SK-N-SH (cell line): Measurements from ENCODE around the gene SMC1A. TPM values are rescaled to one million over a fixed set of nuclear protein-coding genes. Genes with fewer than 3 reads are reported as not detected.

Source experiments
- CTCF ChIA-PET: fragments of 300-600, 350-600 bp; formaldehyde crosslinking; extraction: SDS; loops from one replicate; lab custom pipeline; 2021; lab: Yijun Ruan, JAX
- POLR2A ChIA-PET: fragments of 350-600 bp; sonication (Branson Sonifier 250); formaldehyde crosslinking; extraction: SDS; loops from one replicate; lab custom pipeline; 2020; ENCODE audit warnings: antibody characterized with exemption, inconsistent platforms; lab: Yijun Ruan, JAX
- DNase-seq: peaks from one replicate; pipeline ENCODE4 v3.0.0; 2012
- H2AFZ ChIP-seq: fragments of 200-600 bp; sonication (generic); 2 replicates; pipeline ENCODE4 v1.8.1; 2016; ENCODE audit warnings: antibody characterized with exemption, mild to moderate bottlenecking, low read depth
- H3F3A ChIP-seq: fragments of 200-600 bp; sonication (generic); replicated peaks from 2 replicates; pipeline ENCODE3; 2016; ENCODE audit warnings: antibody characterized with exemption, mild to moderate bottlenecking; ENCODE audit not compliant: insufficient read depth
- H3K27ac ChIP-seq, 2 experiments: fragments of 200-500 bp in 1 of 2; fragments of 200-600 bp in 1 of 2; sonication (Bioruptor generic) in 1 of 2; sonication (generic), shearing (Covaris generic) in 1 of 2; 2 replicates each; pipeline versions ENCODE4 v1.5.1 to v1.6.1; 2014 to 2016; ENCODE audit warnings: low read depth in 2 of 2, inconsistent platforms in 1 of 2, low read length in 1 of 2, mild to moderate bottlenecking in 1 of 2, mixed read lengths in 1 of 2
- H3K27me3 ChIP-seq: fragments of 200-600 bp; sonication (generic), shearing (Covaris generic); 2 replicates; pipeline ENCODE4 v1.6.1; 2016; ENCODE audit warnings: mixed run types; ENCODE audit not compliant: insufficient read depth
- H3K36me3 ChIP-seq, 2 experiments: fragments of 200-500 bp in 1 of 2; fragments of 200-600 bp in 1 of 2; sonication (Bioruptor generic) in 1 of 2; sonication (generic) in 1 of 2; replicated peaks in 1 of 2; 2 replicates each; pipeline versions ENCODE3 to v1.5.1; 2014 to 2016; ENCODE audit warnings: low read length in 1 of 2, mild to moderate bottlenecking in 1 of 2; ENCODE audit not compliant: insufficient read depth in 2 of 2, control insufficient read depth in 1 of 2
- H3K4me1 ChIP-seq, 2 experiments: fragments of 200-500 bp in 1 of 2; fragments of 200-600 bp in 1 of 2; sonication (Bioruptor generic) in 1 of 2; sonication (generic), shearing (Covaris generic) in 1 of 2; 2 replicates each; pipeline versions ENCODE4 v1.5.1 to v1.6.1; 2014 to 2016; ENCODE audit warnings: low read depth in 1 of 2, low read length in 1 of 2, mixed run types in 1 of 2; ENCODE audit not compliant: insufficient read depth in 2 of 2, control insufficient read depth in 1 of 2
- H3K4me2 ChIP-seq: fragments of 200-600 bp; sonication (generic), shearing (Covaris generic); 2 replicates; pipeline ENCODE4 v1.6.1; 2017; ENCODE audit warnings: mixed run types
- H3K4me3 ChIP-seq, 2 experiments: fragments of 200-500 bp in 1 of 2; fragments of 200-600 bp in 1 of 2; sonication (Bioruptor generic) in 1 of 2; sonication (generic), shearing (Covaris generic) in 1 of 2; 2 replicates each; pipeline versions ENCODE4 v1.5.1 to v1.8.1; 2014 to 2016; ENCODE audit warnings: low read depth in 2 of 2, inconsistent platforms in 1 of 2, low read length in 1 of 2, mild to moderate bottlenecking in 1 of 2, mixed read lengths in 1 of 2, moderate library complexity in 1 of 2
- H3K79me2 ChIP-seq: fragments of 200-600 bp; sonication (generic); 2 replicates; pipeline ENCODE4 v1.8.1; 2017; ENCODE audit warnings: mild to moderate bottlenecking; ENCODE audit not compliant: insufficient read depth
- H3K9ac ChIP-seq: fragments of 200-600 bp; sonication (generic); 2 replicates; pipeline ENCODE4 v1.6.1; 2017; ENCODE audit warnings: mixed run types
- H3K9me2 ChIP-seq: fragments of 200-600 bp; sonication (generic); 2 replicates; pipeline ENCODE4 v1.6.1; 2017; ENCODE audit warnings: mixed run types
- H3K9me3 ChIP-seq: fragments of 200-600 bp; sonication (generic); 2 replicates; pipeline ENCODE4 v1.6.1; 2017; ENCODE audit warnings: mixed run types, mild to moderate bottlenecking, moderate library complexity
- H4K20me1 ChIP-seq: fragments of 200-600 bp; sonication (generic); 2 replicates; pipeline ENCODE4 v1.6.1; 2017; ENCODE audit warnings: mild to moderate bottlenecking, mixed run types; ENCODE audit not compliant: insufficient read depth
- CHD2 ChIP-seq: fragments of 150-350 bp; IDR thresholded peaks from 2 replicates; pipeline ENCODE4 v1.6.1; 2018; ENCODE audit warnings: low read length; ENCODE audit not compliant: partially characterized antibody
- CTCF ChIP-seq: fragments of 200-600 bp; sonication (generic); IDR thresholded peaks from 2 replicates; pipeline ENCODE4 v1.6.1; 2017; ENCODE audit warnings: antibody characterized with exemption, mild to moderate bottlenecking, moderate library complexity
- ELF1 ChIP-seq: IDR thresholded peaks from 2 replicates; pipeline ENCODE4 v1.4.0; 2012
- FOXJ3 ChIP-seq: sonication (generic); formaldehyde crosslinking; IDR thresholded peaks from 2 replicates; pipeline ENCODE4 v1.5.1; 2020; ENCODE audit warnings: mild to moderate bottlenecking, missing genetic modification reagents
- GABPA ChIP-seq: IDR thresholded peaks from 2 replicates; pipeline ENCODE4 v1.4.0; 2012; ENCODE audit warnings: low read depth, mild to moderate bottlenecking
- JUND ChIP-seq: IDR thresholded peaks from 2 replicates; pipeline ENCODE4 v1.4.0; 2012
- MAX ChIP-seq: IDR thresholded peaks from 2 replicates; pipeline ENCODE4 v1.4.0; 2012; ENCODE audit warnings: low read depth
- MXI1 ChIP-seq: IDR thresholded peaks from 2 replicates; pipeline ENCODE4 v1.6.1; 2012; ENCODE audit warnings: mild to moderate bottlenecking, low read depth, low read length, improper control_type of control experiment
- NRF1 ChIP-seq: IDR thresholded peaks from 2 replicates; pipeline ENCODE4 v1.6.1; 2012; ENCODE audit warnings: low read depth, mild to moderate bottlenecking, low read length
- POLR2AphosphoS5 ChIP-seq: IDR thresholded peaks from 2 replicates; pipeline ENCODE4 v1.6.1; 2012; ENCODE audit warnings: low read depth, low read length
- RAD21 ChIP-seq: IDR thresholded peaks from 2 replicates; pipeline ENCODE4 v1.6.1; 2012; ENCODE audit warnings: mild to moderate bottlenecking, low read length
- REST ChIP-seq: IDR thresholded peaks from 2 replicates; pipeline ENCODE4 v1.6.1; 2012; ENCODE audit warnings: mild to moderate bottlenecking, low read depth, low read length, moderate library complexity
- RFX5 ChIP-seq: IDR thresholded peaks from 2 replicates; pipeline ENCODE4 v1.6.1; 2012; ENCODE audit warnings: mild to moderate bottlenecking, improper control_type of control experiment, low read length
- SMC3 ChIP-seq: IDR thresholded peaks from 2 replicates; pipeline ENCODE4 v1.6.1; 2012; ENCODE audit warnings: low read depth, low read length, improper control_type of control experiment
- TEAD4 ChIP-seq: IDR thresholded peaks from 2 replicates; pipeline ENCODE4 v1.4.0; 2012; ENCODE audit warnings: mild to moderate bottlenecking, borderline replicate concordance; ENCODE audit not compliant: insufficient read depth
- YY1 ChIP-seq: IDR thresholded peaks from 2 replicates; pipeline ENCODE4 v1.4.0; 2012; ENCODE audit warnings: low read depth, mild to moderate bottlenecking
- ZBTB33 ChIP-seq: IDR thresholded peaks from 2 replicates; pipeline ENCODE4 v1.4.0; 2012; ENCODE audit warnings: low read depth, borderline replicate concordance
- WGBS: methylation state at CpG from one replicate; pipeline ENCODE4 v1.1.6; 2017; ENCODE audit warnings: low lambda C conversion rate; 5-methylcytosine and 5-hydroxymethylcytosine counted together
- polyA plus RNA-seq, 3 experiments: library from polyadenylated mRNA; depleted of rRNA; stranded (reverse); fragments of >200 nt; gene quantifications; 2 replicates each; pipeline ENCODE4 v1.2.3, GENCODE V29; 2012

Gene SMC1A
- polyA plus RNA-seq, 1 of the 3 experiments (the other 2 are of a cell fraction): 34.6 TPM

GRCh38 chrX:53435997-53436396 is 13.5 kb upstream of the SMC1A start:
- TF ChIP-seq SMC3: peak; percentile 86
- peak; percentile 85 for TF ChIP-seq CTCF
- TF ChIP-seq MXI1: peak; percentile 60; the same call in 1 of the 2 replicates
- TF ChIP-seq JUND: no peak
- no peak for TF ChIP-seq ELF1
- TF ChIP-seq FOXJ3 (CRISPR knock-in tag): no peak
- TF ChIP-seq RAD21: peak; percentile 73
- no peak overlapping the region for H3K4me2 ChIP-seq
- H3K4me1 ChIP-seq: peaks cover 4 to 9% of the 10 kb centered on the region in 2 experiments; a peak in 1 of 4 replicates
- H3K79me2 ChIP-seq: peaks cover 17% of the 10 kb centered on the region
- H3K36me3 ChIP-seq: peaks cover 0 to 13% of the 10 kb centered on the region in 2 experiments
- peaks cover 17% of the 10 kb centered on the region; the same call in 1 of the 2 replicates for H3K27me3 ChIP-seq
- no peaks in the 10 kb centered on the region for H4K20me1 ChIP-seq
- H3K9ac ChIP-seq: no peak overlapping the region
- POLR2A ChIA-PET: no interaction called here
- H3K9me3 ChIP-seq: no peaks in the 10 kb centered on the region
- DNase-seq: peak; percentile 84
- WGBS: 6% methylated on average over 4 of the region's 4 CpGs
- no peaks in the 10 kb centered on the region for H3F3A ChIP-seq
- no peak overlapping the region; a peak in 1 of 4 replicates for H3K4me3 ChIP-seq
- H2AFZ ChIP-seq: no peak overlapping the region
- H3K9me2 ChIP-seq: no peaks in the 10 kb centered on the region
- H3K27ac ChIP-seq: no peak overlapping the region
- CTCF ChIA-PET: interaction anchor here (0.7 to 3.9 kb wide), 19 partner anchors 8 to 157 kb away, joined by 3 to 50 read pairs (median 5); partner anchors contain the start of genes RIBC1 and SMC1A

GRCh38 chrX:53433651-53434639 is 11.5 kb upstream of the SMC1A start, which contains the start of gene HSD17B10:
Gene HSD17B10, minus strand, starts transcription at chrX:53434370. Its CDS starts 25 bp downstream, at chrX:53434345.
- H3K4me3 ChIP-seq: peak within 1 kb of the TSS; percentile 97 to 98
- H3K9me3 ChIP-seq: no peaks in the 10 kb centered on the region
- ChIA-PET CTCF (interaction anchor here (0.7 to 3.9 kb wide), 7 partner anchors 11 to 181 kb away, joined by 3 to 50 read pairs (median 5); partner anchors contain the start of genes RIBC1 and SMC1A), POLR2A (interaction anchor here (1.0 kb wide), 1 partner anchor 12 kb away, joined by 6 read pairs; the partner anchor contains the start of genes RIBC1 and SMC1A)
- peaks cover 4 to 9% of the 10 kb centered on the region in 2 experiments; a peak in 1 of 4 replicates for H3K4me1 ChIP-seq
- no peaks in the 10 kb centered on the region for H4K20me1 ChIP-seq
- DNase-seq: peak; percentile 95
- H3K27ac ChIP-seq: peak within 1 kb of the TSS; percentile 35 to 80; a peak in 3 of 4 replicates
- peaks cover 4% of the 10 kb centered on the region for H3F3A ChIP-seq
- H2AFZ ChIP-seq: peak within 1 kb of the TSS; percentile 97
- H3K9me2 ChIP-seq: no peaks in the 10 kb centered on the region
- 2% methylated on average over 19 of the region's 61 CpGs for WGBS
- peaks cover 4 to 33% of the 10 kb centered on the region in 2 experiments for H3K36me3 ChIP-seq
- H3K27me3 ChIP-seq: peaks cover 10% of the 10 kb centered on the region; the same call in 1 of the 2 replicates
- H3K4me2 ChIP-seq: peak within 1 kb of the TSS; percentile 98
- H3K9ac ChIP-seq: peak within 1 kb of the TSS; percentile 67
- H3K79me2 ChIP-seq: peaks cover 17% of the 10 kb centered on the region
- TF ChIP-seq POLR2AphosphoS5: peak; percentile 88
- TF ChIP-seq ELF1: peak; percentile 12; the same call in 1 of the 2 replicates
- TF ChIP-seq MXI1: peak; percentile 83
- no peak for TF ChIP-seq NRF1
- peak; percentile 94 for TF ChIP-seq YY1
- peak; percentile 63 for TF ChIP-seq CHD2
- TF ChIP-seq TEAD4: no peak
- no peak for TF ChIP-seq RAD21
- TF ChIP-seq REST: peak; percentile 7; the same call in 1 of the 2 replicates
- TF ChIP-seq RFX5: peak; percentile 49; the same call in 1 of the 2 replicates
- no peak for TF ChIP-seq ZBTB33
- peak; percentile 74 for TF ChIP-seq GABPA
- peak; percentile 64 for TF ChIP-seq MAX
